CD4-positive, CD25-positive, alpha-beta regulatory T cell (primary cell): ENCODE results near the gene IL13RA2. TPM values are rescaled to one million over a fixed set of nuclear protein-coding genes. Genes with fewer than 3 reads are reported as not detected.

Experiments
- ATAC-seq, 2 donors: fragments of 150-1000 bp; cut with Tn5 transposase; one replicate each; pipeline ENCODE4 v1.10.0; 2021; ENCODE audit warnings: low read depth in 2 of 2, moderate number of reproducible peaks in 2 of 2, moderate library complexity in 1 of 2
- DNase-seq, 3 donors: peaks; one replicate each; pipeline versions ENCODE4 v3.0.0 to v3.0.0-alpha.2; 2012 to 2022; ENCODE audit warnings: mixed read lengths in 1 of 3
- H3K27ac ChIP-seq: one replicate; pipeline ENCODE4 v1.7.0; 2013; ENCODE audit warnings: mild to moderate bottlenecking, low read length; ENCODE audit not compliant: insufficient read depth, poor library complexity, severe bottlenecking
- H3K27me3 ChIP-seq: one replicate; pipeline ENCODE4 v1.7.0; 2013; ENCODE audit warnings: low read length; ENCODE audit not compliant: control insufficient read depth, insufficient read depth
- H3K36me3 ChIP-seq: one replicate; pipeline ENCODE4 v1.7.0; 2013; ENCODE audit warnings: mild to moderate bottlenecking, low read length, moderate library complexity; ENCODE audit not compliant: control insufficient read depth, insufficient read depth
- H3K4me1 ChIP-seq: 2 replicates; pipeline ENCODE4 v1.7.0; 2013; ENCODE audit warnings: mild to moderate bottlenecking, low read length; ENCODE audit not compliant: insufficient read depth, control insufficient read depth, poor library complexity, severe bottlenecking
- H3K4me3 ChIP-seq: one replicate; pipeline ENCODE4 v1.7.0; 2013; ENCODE audit warnings: low read depth, mild to moderate bottlenecking, low read length, moderate library complexity
- H3K9me3 ChIP-seq, 2 experiments: 1 replicate in 1 of 2; 2 replicates in 1 of 2; pipeline ENCODE4 v1.7.0; 2013; ENCODE audit warnings: low read length in 2 of 2, mild to moderate bottlenecking in 1 of 2, moderate library complexity in 1 of 2; ENCODE audit not compliant: control insufficient read depth in 2 of 2
- H3K27ac Mint-ChIP-seq, 3 donors: one replicate each; pipeline ENCODE4 v1.8.0; 2020 to 2022; ENCODE audit warnings: mild to moderate bottlenecking in 3 of 3, mixed read lengths in 3 of 3, moderate library complexity in 2 of 3
- H3K27me3 Mint-ChIP-seq: one replicate; pipeline ENCODE4 v1.8.0; 2022; ENCODE audit warnings: mild to moderate bottlenecking, mixed read lengths
- H3K36me3 Mint-ChIP-seq: one replicate; pipeline ENCODE4 v1.8.0; 2020; ENCODE audit warnings: mixed read lengths
- H3K4me1 Mint-ChIP-seq, 4 donors: one replicate each; pipeline ENCODE4 v1.8.0; 2020 to 2022; ENCODE audit warnings: mixed read lengths in 4 of 4, mild to moderate bottlenecking in 1 of 4
- H3K4me3 Mint-ChIP-seq, 4 donors: one replicate each; pipeline ENCODE4 v1.8.0; 2020 to 2022; ENCODE audit warnings: mild to moderate bottlenecking in 4 of 4, mixed read lengths in 4 of 4, moderate library complexity in 3 of 4
- H3K9me3 Mint-ChIP-seq, 7 donors: one replicate each; pipeline ENCODE4 v1.8.0; 2020 to 2022; ENCODE audit warnings: mixed read lengths in 7 of 7, mild to moderate bottlenecking in 3 of 7, moderate library complexity in 2 of 7
- polyA plus RNA-seq, 4 donors: library from polyadenylated mRNA; unstranded; fragments of 300-500 nt; fragmentation: Illumina TruSeq; gene quantifications; one replicate each; pipeline ENCODE4 v1.2.3, GENCODE V29; 2021
- total RNA-seq: library from RNA; stranded (reverse); gene quantifications from one replicate; pipeline ENCODE4 v1.2.3, GENCODE V29; 2022

Gene IL13RA2, protein sequence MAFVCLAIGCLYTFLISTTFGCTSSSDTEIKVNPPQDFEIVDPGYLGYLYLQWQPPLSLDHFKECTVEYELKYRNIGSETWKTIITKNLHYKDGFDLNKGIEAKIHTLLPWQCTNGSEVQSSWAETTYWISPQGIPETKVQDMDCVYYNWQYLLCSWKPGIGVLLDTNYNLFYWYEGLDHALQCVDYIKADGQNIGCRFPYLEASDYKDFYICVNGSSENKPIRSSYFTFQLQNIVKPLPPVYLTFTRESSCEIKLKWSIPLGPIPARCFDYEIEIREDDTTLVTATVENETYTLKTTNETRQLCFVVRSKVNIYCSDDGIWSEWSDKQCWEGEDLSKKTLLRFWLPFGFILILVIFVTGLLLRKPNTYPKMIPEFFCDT
- total RNA-seq, result not detected
- not detected for polyA plus RNA-seq

DNA sequence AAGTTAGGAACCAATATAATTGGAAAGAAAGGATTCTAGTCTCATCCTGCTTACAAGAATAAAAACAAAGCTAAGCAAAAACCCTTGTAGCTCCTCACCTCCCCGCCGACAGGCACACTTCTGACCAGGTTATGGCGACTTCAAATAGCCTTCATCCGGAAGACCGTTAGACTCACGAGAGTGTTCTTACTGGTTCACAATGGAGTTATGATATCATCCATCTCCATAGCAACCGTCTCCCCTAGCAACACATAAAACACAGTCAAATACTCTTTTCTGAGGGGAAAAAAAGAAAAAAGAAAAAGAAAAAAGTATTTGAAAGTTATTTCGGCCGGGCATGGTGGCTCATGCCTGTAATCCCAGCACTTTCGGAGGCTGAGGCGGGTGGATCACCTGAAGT lies at the start of gene IL13RA2:
IL13RA2 (minus strand) TSS at position 162 of the 400 bp plus-strand sequence. CDS start 347 bp downstream, outside the sequence.
- H3K27me3 Mint-ChIP-seq, result no peaks in the 10 kb centered on the region
- H3K9me3 Mint-ChIP-seq, result peaks cover 0 to 6% (median 0%) of the 10 kb centered on the region in 7 donors
- Histone ChIP-seq H3K36me3 (no peaks in the 10 kb centered on the region), H3K4me1 (no peaks in the 10 kb centered on the region), H3K9me3 (peaks cover 0 to 2% of the 10 kb centered on the region in 2 experiments), H3K4me3 (no peak within 1 kb of the TSS), H3K27ac (no peak within 1 kb of the TSS), H3K27me3 (no peaks in the 10 kb centered on the region)
- H3K4me1 Mint-ChIP-seq, result no peaks in the 10 kb centered on the region
- no peaks in the 10 kb centered on the region for H3K36me3 Mint-ChIP-seq
- H3K27ac Mint-ChIP-seq, result no peak within 1 kb of the TSS
- DNase-seq, result no peak
- no peak for ATAC-seq
- H3K4me3 Mint-ChIP-seq, result no peak within 1 kb of the TSS

DNA sequence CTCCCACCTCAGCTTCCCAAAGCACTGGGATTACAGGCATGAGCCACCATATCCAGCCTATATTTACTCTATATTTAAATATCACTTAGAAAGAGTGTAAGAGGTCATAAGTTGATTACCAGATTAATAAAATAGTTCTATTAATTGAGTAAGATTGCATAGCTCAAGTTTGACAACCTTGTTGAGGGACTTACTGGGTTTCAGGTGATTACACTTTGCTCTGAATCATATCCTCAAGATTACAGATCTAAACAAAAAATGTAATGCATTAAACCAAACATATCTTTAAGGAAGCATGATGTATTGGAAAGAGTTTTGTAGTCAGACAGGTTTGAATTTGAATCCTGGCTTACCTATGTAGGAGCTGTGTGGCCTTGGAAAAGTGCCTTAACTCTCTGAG lies 47.9 kb upstream of the IL13RA2 start:
- no peak for ATAC-seq
- no peaks in the 10 kb centered on the region for H3K4me1 ChIP-seq
- no peak for DNase-seq
- peaks cover 0 to 2% of the 10 kb centered on the region in 2 experiments for H3K9me3 ChIP-seq
- H3K27me3 Mint-ChIP-seq, result no peaks in the 10 kb centered on the region
- H3K9me3 Mint-ChIP-seq, result peaks cover 0 to 13% (median under 1%) of the 10 kb centered on the region in 7 donors
- no peak overlapping the region for H3K27ac ChIP-seq
- H3K4me1 Mint-ChIP-seq, result no peaks in the 10 kb centered on the region
- H3K27me3 ChIP-seq, result no peaks in the 10 kb centered on the region
- no peaks in the 10 kb centered on the region for H3K36me3 Mint-ChIP-seq
- H3K4me3 ChIP-seq, result no peak overlapping the region
- no peak overlapping the region for H3K27ac Mint-ChIP-seq
- no peak overlapping the region for H3K4me3 Mint-ChIP-seq
- H3K36me3 ChIP-seq, result no peaks in the 10 kb centered on the region

DNA sequence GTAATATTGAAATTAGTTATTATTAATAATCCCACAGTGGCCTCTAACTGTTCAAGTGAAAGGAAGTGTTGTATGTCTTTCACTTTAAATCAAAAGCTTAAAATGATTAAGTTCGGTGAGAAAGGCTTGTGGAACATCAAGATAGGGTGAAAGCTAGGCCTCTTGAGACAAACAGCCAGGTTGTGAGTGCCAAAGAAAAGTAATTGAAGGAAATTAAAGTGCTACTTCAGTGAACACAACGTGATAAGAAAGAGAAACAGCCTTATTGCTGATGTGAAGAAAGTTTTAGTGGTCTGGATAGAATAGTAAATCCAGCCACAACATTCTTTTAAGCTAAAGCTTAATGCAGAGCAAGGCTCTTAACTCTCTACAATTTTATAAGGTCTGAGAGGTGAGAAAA lies 42.6 kb upstream of the IL13RA2 start:
- no peak for ATAC-seq
- DNase-seq, result no peak
- Histone ChIP-seq H3K4me3 (no peak overlapping the region), H3K27me3 (no peaks in the 10 kb centered on the region), H3K36me3 (no peaks in the 10 kb centered on the region), H3K27ac (no peak overlapping the region), H3K4me1 (no peaks in the 10 kb centered on the region), H3K9me3 (peaks cover 0 to 2% of the 10 kb centered on the region in 2 experiments)
- Mint-ChIP-seq H3K36me3 (no peaks in the 10 kb centered on the region), H3K9me3 (peaks cover 0 to 5% (median 0%) of the 10 kb centered on the region in 7 donors), H3K27ac (no peak overlapping the region), H3K4me3 (no peak overlapping the region), H3K27me3 (no peaks in the 10 kb centered on the region), H3K4me1 (no peaks in the 10 kb centered on the region)

DNA sequence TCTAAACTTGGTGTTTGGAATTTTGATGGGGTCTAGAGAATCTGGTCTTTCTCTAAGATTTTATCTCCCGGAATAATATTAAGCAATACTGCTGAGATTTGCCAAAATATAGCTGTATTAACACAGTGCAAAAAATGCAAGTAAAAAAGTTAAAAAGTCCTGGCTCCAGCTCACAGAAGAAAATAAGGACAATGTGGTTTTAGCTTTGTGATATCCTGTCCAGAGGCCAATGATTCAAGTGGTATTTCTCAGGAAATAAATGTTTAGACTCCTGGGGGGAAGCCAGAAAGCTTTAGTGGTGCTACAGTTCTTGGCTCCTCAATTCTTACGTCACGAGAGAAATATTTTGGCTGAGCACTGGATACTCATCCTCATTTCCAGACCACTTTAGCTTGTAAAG lies 40.9 kb upstream of the IL13RA2 start:
- Mint-ChIP-seq H3K36me3 (no peaks in the 10 kb centered on the region), H3K27ac (no peak overlapping the region), H3K4me3 (no peak overlapping the region), H3K27me3 (no peaks in the 10 kb centered on the region), H3K4me1 (no peaks in the 10 kb centered on the region), H3K9me3 (peaks cover 0 to 6% (median 0%) of the 10 kb centered on the region in 7 donors)
- Histone ChIP-seq H3K9me3 (no peaks in the 10 kb centered on the region), H3K36me3 (no peaks in the 10 kb centered on the region), H3K27me3 (no peaks in the 10 kb centered on the region), H3K27ac (no peak overlapping the region), H3K4me3 (no peak overlapping the region), H3K4me1 (no peaks in the 10 kb centered on the region)
- DNase-seq, result no peak
- no peak for ATAC-seq

- no peaks in the 10 kb centered on the region for H3K27me3 ChIP-seq
- Mint-ChIP-seq H3K9me3 (peaks cover 0 to 6% (median 0%) of the 10 kb centered on the region in 7 donors), H3K4me1 (no peaks in the 10 kb centered on the region), H3K27me3 (no peaks in the 10 kb centered on the region), H3K4me3 (no peak overlapping the region), H3K27ac (no peak overlapping the region), H3K36me3 (no peaks in the 10 kb centered on the region)
- DNase-seq (no peak), ATAC-seq (no peak)
- H3K4me3 ChIP-seq, result no peak overlapping the region
- H3K36me3 ChIP-seq, result no peaks in the 10 kb centered on the region
- no peaks in the 10 kb centered on the region for H3K4me1 ChIP-seq
- no peak overlapping the region for H3K27ac ChIP-seq
- no peaks in the 10 kb centered on the region for H3K9me3 ChIP-seq
Observed at GRCh38 chrX:115054876-115055275, 37.5 kb upstream of the IL13RA2 start.

DNA sequence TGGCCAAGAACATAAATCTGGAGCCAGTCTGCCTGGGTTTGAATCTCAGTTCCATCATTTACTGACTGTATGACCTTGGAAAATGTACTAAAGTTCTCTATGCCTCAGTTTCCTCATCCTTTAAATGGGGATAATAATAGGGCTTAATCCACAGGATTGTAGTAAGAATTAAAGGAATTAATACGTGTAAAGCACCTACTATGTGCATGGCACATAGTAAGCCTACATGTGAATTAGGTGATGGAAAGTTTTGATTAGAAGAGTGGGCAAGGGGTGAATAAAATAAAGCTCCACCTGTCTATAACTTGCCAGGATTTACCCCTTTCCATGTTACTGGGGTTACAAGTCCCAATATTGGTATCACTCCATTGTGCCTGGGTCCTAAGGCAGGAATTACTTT lies 35.8 kb upstream of the IL13RA2 start:
- no peaks in the 10 kb centered on the region for H3K36me3 ChIP-seq
- H3K4me3 ChIP-seq, result no peak overlapping the region
- Mint-ChIP-seq H3K27me3 (no peaks in the 10 kb centered on the region), H3K4me1 (no peaks in the 10 kb centered on the region), H3K27ac (no peak overlapping the region), H3K4me3 (no peak overlapping the region), H3K36me3 (no peaks in the 10 kb centered on the region), H3K9me3 (peaks cover 0 to 6% (median 0%) of the 10 kb centered on the region in 7 donors)
- DNase-seq (no peak), ATAC-seq (no peak)
- no peaks in the 10 kb centered on the region for H3K27me3 ChIP-seq
- no peak overlapping the region for H3K27ac ChIP-seq
- no peaks in the 10 kb centered on the region for H3K4me1 ChIP-seq
- H3K9me3 ChIP-seq, result no peaks in the 10 kb centered on the region

DNA sequence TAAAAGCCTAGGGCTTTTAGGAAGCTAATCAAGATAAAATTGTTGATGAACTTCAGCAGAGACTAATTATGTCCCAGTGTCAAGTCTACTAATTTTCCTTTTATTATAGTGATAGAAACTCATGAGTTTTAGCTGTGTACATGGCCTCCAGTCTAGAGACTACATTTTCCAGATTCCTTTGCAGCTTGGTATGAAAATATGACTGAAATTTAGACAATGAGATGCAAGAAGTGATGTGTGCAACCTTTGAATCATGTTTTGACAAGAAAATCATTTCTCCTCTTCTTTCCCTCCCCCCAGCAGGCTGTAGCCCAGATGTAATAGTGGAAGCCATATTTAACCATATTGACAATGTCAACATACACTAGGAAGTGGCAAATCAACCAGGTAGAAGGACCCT lies 30.3 kb upstream of the IL13RA2 start:
- Histone ChIP-seq H3K9me3 (no peaks in the 10 kb centered on the region), H3K4me3 (no peak overlapping the region), H3K36me3 (no peaks in the 10 kb centered on the region), H3K27ac (no peak overlapping the region), H3K27me3 (no peaks in the 10 kb centered on the region), H3K4me1 (no peaks in the 10 kb centered on the region)
- Mint-ChIP-seq H3K27ac (no peak overlapping the region), H3K27me3 (no peaks in the 10 kb centered on the region), H3K4me1 (no peaks in the 10 kb centered on the region), H3K4me3 (no peak overlapping the region), H3K9me3 (peaks cover 0 to 2% (median 0%) of the 10 kb centered on the region in 7 donors), H3K36me3 (no peaks in the 10 kb centered on the region)
- no peak for ATAC-seq
- DNase-seq, result no peak

DNA sequence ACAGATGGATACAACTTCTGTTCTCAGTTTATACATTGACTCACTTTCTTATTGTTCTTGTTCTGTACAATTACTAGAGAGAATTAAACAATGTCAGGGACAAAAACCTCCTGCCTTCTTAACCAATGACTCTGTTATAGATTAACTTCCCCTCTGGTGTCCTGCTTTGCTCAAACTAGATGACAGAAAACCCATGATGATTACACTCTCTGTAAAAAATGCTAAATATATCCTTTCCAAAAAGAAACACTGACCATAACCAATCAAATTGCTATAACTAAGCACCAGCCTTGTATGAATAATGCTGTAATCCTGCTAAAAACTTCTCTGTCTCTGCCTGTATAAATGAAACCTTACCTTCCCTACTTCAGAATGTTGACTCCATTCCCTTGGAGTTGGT lies 29.8 kb upstream of the IL13RA2 start:
- no peaks in the 10 kb centered on the region for H3K9me3 ChIP-seq
- H3K27me3 Mint-ChIP-seq, result no peaks in the 10 kb centered on the region
- no peak overlapping the region for H3K27ac ChIP-seq
- DNase-seq (no peak), ATAC-seq (no peak)
- no peaks in the 10 kb centered on the region for H3K36me3 ChIP-seq
- H3K4me1 ChIP-seq, result no peaks in the 10 kb centered on the region
- peaks cover 0 to 2% (median 0%) of the 10 kb centered on the region in 7 donors for H3K9me3 Mint-ChIP-seq
- H3K27me3 ChIP-seq, result no peaks in the 10 kb centered on the region
- no peaks in the 10 kb centered on the region for H3K4me1 Mint-ChIP-seq
- no peak overlapping the region for H3K4me3 ChIP-seq
- H3K36me3 Mint-ChIP-seq, result no peaks in the 10 kb centered on the region
- no peak overlapping the region for H3K27ac Mint-ChIP-seq
- H3K4me3 Mint-ChIP-seq, result no peak overlapping the region
